NCI-H510A (cell line): Measurements from ENCODE around the gene HLA-DPA1.
"Not testable (repeated sequence)": the region's sequence is repeated elsewhere in the genome, so short reads cannot be mapped to it uniquely, and the experiment has no call there.

Source experiments
- DNase-seq: peaks from one replicate; lab custom pipeline; 2025; lab: John Stamatoyannopoulos, UW

Gene HLA-DPA1

DNA sequence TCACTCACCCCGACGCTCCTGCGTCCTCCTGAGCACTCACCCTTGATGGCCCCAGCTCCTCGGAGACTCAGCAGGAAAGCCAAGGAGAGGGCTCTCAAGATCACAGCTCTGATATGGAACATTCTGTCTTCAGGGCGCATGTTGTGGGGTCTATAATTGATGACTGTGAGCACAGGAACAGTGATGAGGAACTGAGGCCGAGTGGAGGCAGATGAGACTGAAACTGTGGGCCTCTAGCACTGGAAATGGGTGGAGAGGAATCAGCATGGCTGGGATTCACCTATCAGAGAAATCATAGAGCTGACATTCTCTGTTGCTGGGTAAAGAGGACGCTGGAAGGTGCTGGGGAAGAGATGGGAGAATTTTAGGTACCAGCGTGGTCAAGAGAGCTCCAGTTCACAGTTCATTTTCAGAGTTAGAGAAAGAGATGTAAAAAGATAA lies at the start of gene HLA-DPA1:
HLA-DPA1 (minus strand) TSS at position 219 of the 441 bp plus-strand sequence.
- no peak for DNase-seq

DNA sequence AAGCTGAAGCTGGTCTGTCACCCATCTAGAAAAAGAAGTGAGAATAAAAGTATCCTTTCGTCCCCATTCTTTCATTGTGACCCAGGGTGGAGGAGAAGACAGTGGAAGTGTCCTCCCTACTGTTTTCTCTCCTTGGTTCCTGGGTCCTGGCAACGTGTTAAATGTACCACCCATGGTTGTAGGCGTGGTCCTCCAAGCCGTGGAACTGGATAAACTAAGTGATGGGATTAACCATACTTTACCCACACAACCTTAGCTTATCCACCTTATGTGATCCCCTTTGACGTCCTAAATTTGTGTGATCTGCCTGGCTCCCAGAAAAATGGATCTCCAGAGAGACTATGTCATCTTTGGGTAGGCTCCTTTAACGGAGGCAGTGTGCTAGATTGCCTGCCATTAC lies 49.7 kb upstream of the HLA-DPA1 start:
- no peak for DNase-seq

- no peak for DNase-seq
These were observed 46.6 kb upstream of the HLA-DPA1 start for GRCh38 chr6:33120001-33120400.

- DNase-seq: no peak
These were observed 45.2 kb upstream of the HLA-DPA1 start for GRCh38 chr6:33118525-33119123.

GRCh38 chr6:33117811-33118277 lies 44.4 kb upstream of the HLA-DPA1 start:
- no peak for DNase-seq

DNA sequence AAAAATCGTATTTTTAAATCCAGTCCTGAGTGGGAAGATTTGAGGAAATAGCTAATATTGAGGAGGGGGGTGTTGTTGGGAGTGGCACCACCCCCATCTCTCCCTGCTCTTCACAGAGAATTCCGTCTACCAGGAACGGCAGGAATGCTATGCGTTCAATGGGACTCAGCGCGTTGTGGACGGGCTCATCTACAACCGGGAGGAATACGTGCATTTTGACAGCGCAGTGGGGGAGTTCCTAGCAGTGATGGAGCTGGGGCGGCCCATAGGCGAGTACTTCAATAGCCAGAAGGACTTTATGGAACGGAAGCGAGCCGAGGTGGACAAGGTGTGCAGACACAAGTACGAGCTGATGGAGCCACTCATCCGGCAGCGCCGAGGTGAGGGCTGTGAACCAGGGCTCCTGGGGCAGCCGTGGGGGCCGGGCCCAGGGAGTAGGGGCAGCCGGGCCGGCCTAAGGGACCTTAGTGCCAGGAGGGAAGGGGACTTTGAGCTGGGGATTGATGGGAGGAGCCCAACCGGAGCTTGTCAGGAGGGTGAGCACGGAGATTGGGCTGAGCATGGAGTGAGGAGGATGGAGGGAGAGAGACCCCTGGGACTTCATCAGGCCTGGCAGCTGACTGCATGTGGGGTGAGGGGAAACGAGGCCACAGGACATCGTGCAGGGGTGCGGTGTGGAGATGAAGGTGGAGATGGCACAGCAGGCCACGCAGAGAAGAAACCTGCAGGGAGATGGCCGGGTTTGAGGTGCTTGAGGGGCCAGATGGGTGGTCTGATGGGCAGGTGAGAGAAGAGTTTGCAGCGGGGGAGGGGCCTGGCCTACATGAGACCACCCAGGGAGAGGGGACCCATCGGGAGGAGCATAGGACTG lies 43.6 kb upstream of the HLA-DPA1 start:
- DNase-seq: no peak

GRCh38 chr6:33116417-33116816 lies 43.0 kb upstream of the HLA-DPA1 start:
- no peak for DNase-seq

- DNase-seq: no peak
These were observed 41.0 kb upstream of the HLA-DPA1 start for GRCh38 chr6:33114406-33114805.

DNA sequence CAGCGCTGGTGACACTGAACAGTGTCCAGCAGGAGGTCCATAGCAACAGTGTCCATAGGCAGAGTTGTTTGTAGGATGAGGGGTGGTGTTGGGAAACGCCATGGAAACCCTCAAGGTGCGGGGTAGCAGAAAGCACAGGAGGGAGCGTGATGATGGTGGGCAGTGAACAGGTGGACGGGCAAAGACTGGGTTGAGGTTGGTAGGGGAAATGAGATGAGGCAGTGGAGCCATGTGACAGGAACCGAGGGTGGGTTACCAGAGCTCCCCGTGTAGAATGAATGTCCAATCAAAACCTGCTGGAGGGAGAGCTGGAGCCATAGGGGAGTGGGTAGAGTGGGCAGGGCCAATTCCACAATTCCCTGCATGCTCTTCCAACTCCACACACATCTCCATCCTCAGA lies 40.3 kb upstream of the HLA-DPA1 start:
- DNase-seq: no peak

- no peak for DNase-seq
These were observed 38.7 kb upstream of the HLA-DPA1 start for GRCh38 chr6:33112148-33112547.

DNA sequence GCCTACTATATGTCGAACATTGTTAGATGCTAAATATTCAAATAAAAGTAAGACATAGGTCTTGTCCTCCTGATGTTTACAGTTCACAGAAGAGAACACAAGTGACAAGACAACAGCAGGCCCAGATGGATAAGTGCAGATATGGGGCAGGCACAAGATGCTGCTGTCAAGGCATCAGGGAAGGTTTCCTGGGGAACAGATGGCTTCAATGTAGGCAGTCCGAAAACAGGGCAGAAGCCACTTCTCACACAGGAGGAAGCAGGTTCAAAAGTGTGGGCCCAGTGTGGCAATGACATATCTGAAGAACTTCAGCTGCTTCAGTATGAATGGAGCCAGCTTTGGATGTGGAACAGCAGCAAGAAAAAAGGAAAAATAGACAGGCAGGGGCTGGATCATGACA lies 34.9 kb upstream of the HLA-DPA1 start:
- DNase-seq: no peak

DNA sequence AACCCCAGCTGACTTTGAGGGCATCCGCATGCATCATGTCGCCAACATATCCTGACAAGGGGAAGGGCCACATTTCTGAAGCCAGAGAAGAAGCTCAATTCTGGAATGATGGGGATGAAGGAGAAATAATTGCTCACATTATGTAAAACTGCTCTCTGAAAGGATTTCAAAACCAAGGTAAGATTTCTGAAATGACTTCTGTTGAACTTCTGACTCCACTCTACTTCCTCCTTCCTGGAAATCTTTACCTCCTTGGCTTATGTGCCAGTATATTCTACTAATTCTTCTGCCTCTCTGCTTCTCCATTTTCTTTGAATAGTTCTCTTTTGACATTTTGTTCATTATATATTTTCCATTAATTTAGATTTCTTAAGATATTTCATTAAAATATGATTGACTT lies 34.2 kb upstream of the HLA-DPA1 start:
- no peak for DNase-seq

DNA sequence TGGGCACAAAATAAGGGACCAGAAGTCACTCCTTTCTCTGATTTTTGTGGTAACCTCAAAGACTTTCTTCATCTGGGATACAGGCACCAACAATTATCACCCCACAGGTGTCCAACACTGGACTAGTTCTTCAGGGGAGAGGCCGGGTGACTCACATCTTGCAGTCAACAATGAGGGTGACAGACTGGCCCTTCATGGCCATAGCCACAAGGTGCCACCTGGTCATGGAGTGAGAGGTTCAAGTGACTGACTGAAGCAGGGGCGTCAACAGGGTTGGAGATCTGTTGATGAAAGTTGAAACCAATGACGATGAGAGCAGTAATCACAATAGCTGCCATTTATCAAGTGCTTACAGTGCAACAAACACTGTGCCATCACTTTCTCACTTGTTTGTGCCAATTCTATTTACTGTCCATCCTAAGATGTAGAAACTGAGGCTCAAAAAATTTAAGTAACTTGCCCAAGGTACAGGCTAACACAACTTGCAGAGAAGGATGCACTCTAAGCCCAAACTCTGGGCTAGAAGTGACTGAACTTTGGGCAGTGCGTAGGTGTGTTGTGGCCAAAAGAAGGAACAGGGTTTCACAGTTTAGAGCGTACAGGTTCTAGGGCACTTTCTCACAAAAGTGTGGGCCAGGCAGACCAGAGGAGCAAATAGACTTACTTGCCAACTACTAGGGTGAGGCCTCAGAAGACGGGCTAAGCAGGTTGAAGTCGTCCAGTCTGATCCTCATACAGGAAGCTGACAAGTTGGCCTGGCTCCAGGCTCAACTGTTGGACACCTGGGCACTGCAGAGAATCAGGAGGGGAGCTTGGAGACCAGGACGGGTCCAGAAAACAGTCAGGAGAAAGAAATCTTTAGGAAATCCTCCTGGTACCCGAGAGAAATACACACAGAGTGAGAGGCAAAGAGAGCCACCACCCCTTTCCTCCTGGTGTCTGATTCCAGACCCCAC lies 32.7 kb upstream of the HLA-DPA1 start:
- DNase-seq: no peak

- DNase-seq: no peak
These were observed 31.9 kb upstream of the HLA-DPA1 start for GRCh38 chr6:33105386-33105785.

DNA sequence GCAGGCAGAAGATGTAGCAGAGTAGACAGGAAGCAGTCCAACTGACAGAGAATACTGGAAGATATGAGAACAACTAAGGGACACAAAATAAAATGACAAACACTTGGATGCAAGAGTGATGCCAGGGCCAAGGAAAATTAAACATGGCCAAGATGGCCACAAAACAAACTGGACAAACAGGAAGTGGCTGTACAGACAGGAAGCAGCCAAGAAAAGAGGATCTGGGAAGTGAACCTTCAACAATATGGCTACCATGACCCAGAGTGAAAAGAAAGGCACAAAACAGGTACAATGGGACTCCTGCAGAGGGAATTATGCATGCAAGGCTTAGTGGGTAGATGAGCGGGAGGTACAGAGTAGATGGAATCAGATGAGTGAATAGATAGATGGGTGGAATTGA lies 31.4 kb upstream of the HLA-DPA1 start:
- DNase-seq: no peak

GRCh38 chr6:33103776-33104175 lies 30.3 kb upstream of the HLA-DPA1 start:
- DNase-seq: no peak

- not testable (repeated sequence) for DNase-seq
These were observed 27.8 kb upstream of the HLA-DPA1 start for GRCh38 chr6:33101121-33101737.

GRCh38 chr6:33095681-33096080 lies 22.2 kb upstream of the HLA-DPA1 start:
- DNase-seq: no peak

GRCh38 chr6:33093855-33094254 lies 20.4 kb upstream of the HLA-DPA1 start:
- no peak for DNase-seq

DNA sequence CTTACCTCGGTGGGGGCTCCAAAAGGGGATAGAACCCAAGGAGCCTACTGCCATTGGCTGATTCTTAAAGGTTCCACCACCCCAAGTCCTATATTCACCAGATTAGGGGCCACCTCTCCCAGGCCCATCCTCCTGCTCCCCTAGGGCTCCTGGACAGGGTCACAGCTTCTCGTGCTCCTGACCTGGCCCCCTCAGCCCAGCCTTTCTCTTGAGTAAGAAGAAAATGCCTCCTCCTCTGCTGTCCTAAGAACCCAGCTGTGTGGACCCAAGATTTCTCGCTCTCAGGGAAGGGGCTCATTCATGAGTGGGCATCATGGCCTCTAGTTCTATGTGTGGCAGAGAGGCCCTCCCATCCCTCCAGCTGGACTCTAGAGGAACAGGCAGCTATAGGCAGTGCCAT lies 18.9 kb upstream of the HLA-DPA1 start:
- DNase-seq: no peak

DNA sequence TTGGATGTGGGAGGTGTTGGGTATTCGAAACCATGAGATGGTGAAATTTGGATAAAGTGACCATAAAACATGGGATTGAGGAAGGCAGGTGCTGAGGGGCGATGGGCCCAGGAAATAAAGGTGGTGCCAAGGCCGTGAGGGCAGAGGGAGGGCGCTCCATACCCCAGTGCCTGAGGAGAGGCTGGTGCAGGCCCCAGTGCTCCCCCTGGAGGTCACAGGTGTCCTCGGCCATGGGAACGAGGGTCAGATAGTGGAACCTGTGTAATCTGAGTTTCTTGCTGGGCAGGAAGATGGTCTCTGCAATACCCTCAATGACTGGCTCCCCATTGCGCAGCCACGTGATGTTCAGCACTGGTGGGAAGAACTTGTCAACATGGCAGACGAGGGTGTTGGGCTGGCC lies 18.5 kb upstream of the HLA-DPA1 start:
- no peak for DNase-seq
